ENCODE results near the gene RIN3.
"Not testable (repeated sequence)": the region's sequence is repeated elsewhere in the genome, so short reads cannot be mapped to it uniquely, and the experiment has no call there.

RIN3 gene

DNA sequence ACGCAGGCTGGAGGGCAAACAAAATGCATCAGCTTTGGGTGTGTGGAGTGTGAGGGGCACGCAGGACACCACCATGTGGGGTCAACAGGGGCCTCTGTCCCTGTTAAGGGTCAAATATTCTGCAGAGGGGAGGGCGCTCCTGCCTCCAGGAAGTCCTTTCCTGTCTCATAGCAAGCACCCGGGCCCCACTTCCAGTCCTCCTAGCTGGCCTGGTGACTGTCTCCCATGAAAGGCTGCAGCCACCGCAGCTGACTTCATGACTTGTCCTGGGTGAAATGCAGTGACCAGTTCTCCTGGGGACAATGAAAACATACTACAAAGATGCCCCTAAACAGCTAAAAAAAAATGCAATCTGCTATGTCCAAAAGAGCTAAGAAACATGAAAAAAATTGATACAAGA is 181.2 kb downstream of the RIN3 start:
- no peak for DNase-seq

DNA sequence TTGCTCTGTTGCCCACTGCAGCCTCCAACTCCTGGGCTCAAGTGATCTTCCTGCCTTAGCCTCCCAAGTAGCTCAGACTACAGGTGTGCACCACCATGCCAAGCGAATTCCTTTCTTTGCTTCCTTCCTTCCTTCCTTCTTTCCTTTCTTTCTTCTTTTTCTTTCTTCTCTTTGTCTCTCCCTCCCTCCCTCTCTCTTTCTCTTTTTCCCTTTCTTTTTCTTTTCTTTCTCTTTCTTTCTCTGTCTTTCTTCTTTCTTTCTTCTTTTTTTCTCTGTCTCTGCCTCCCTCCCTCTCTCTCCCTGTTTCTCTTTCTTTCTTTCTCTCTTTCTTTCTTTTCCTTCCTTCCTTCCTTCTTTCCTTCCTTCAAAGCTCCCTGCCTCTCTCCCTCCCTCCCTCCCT is 182.0 kb downstream of the RIN3 start:
- DNase-seq: no peak

DNA sequence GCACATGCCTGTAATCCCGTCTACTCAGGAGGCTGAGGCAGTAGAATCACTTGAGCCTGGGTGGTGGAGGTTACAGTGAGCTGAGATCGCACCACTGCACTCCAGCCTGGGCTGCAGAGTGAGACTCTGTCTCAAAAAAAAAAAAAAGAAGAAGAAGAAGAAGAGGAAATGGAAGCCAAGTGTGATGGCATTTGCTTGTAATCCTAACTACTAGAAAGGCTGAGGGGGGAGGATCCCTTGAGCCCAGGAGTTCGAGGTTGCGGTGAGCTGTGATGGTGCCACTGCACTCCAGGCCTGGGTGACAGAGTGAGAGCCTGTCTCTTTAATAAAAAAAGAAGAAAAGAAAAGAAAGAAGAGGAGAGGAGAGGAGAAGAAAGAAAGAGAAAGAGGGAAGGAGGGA is 182.8 kb downstream of the RIN3 start:
- DNase-seq: no peak

DNA sequence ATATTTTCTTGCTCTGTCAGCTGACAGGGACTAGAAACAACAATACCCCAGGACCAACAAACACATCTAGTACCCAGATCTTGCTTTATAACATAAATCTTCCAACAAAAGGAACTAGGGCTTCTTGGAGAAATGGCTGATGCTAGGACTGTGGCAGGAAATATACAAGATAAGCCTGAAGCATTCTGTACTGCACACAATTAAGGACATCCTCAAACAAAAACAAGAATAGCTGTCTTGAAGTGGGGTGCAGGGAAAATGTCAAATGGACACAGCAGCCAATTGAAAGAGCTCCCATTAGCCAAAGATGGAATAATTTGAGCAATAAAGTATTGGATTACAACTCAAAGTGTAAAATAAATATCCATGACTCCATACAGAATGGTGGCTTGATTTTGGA is 184.8 kb downstream of the RIN3 start:
- DNase-seq: no peak

DNA sequence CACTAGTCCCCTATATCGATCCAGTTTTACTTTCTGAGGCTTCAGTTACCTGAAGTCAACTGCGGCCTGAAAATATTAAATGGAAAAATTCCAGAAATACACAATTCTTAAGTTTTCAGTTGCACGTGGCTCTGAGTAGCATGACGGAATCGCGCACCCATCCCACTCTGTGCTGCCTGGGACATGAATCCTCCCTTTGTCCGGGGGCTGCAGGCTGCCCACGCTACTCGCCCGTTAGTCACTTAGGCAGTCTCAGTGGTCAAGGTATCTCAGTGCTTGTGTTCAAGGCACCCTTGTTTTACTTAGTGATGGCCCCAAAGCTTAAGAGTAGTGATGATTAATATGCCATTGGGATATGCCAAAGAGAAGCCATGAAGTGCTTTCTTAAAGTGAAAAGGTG is 188.2 kb downstream of the RIN3 start:
- DNase-seq: no peak

DNA sequence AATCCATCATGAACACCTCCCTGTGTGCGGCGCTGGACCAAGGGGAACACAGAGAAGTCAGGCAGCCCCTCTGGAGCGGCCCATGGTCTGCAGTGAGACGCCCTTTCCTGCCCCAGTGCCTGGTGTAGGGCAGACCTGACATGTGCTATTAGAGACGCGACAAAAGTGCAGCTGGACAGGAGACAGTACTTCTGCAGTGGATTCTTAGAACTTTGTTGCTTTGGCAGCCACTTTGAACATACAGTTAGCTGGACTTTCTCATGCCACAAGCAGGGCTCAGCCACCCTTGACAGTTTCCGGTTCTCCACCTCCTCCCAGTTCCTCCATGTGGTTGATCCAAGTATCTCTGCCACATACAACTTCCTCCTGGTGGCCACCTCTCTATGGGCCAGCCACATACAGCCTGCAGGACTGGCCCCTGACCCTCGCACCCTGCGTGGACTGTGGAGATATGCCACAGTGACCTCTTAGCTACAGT is 188.9 kb downstream of the RIN3 start:
- no peak for DNase-seq

DNA sequence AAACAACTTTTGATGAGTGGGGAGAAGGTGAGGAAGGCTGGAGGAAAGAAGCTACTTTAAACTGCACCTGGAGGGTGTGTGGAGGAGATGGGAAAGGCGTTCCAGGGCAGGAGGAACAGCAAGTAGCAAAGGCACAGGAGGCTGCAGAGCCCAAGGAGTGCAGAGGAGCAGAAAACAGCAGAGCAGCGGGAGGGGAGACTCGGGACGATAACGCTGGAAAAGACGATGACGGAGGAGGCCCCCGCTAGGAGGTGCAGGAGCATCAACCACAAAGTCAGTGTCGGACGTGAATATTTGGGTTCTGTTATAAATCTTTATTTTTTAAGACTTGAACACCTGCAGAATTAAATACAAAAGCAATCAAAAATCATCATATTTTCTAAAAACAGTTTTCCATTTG is 189.9 kb downstream of the RIN3 start:
- DNase-seq: no peak

DNA sequence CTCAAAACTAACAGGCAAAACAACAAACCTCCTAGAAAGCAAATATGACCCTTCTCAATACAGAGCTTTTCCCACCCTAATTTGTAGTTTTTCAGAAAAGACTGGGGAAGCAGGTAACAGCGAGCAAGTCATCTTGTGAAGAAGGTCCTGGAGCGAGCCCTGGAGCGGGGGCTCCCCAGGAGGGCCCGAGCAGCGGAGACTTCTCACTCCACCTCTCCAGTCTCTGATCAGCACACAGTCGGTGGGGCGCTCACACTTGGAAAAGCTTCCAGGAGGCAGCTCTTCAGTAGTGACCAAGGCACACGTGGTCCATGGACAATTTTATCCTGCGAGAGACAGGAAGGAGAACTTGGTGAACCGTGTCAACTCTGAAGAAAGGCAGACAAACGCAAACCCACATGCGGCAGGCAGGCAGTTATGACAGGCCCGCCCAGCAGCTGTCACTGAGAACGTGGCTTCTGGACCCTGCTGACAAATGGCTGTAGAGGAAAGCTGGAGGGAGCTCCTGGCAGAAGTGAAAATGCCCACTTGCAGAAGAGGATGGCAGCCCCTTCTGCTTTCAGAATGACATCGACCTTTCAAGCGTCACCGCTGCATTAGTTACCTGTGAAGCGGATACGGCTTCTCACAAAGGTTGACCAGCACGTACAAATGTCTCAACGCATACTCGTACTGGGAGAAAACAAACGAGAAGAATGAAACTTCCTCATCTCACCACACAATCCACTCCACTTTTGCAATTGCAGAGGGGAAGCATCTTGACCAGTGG is 190.6 kb downstream of the RIN3 start:
- DNase-seq: no peak

DNA sequence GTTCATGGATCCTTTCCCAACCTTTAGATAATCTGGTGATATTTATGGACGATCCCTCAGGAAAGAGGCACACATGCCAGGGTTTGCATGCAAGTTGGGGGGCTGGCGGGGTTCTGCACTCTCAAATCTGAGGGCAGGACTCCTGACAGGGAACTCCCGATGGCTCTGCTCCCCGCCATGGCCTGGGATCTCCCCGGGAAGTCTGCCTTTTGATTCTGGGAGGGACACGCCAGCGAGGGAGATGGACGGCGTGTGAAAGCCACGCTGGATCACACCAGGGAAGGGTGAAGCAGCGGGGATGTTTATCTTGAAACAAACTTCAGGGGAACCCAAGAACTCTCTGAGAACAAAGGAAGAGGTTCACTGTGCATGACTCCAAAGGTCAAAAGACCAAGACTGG is 191.2 kb downstream of the RIN3 start:
- DNase-seq: no peak

DNA sequence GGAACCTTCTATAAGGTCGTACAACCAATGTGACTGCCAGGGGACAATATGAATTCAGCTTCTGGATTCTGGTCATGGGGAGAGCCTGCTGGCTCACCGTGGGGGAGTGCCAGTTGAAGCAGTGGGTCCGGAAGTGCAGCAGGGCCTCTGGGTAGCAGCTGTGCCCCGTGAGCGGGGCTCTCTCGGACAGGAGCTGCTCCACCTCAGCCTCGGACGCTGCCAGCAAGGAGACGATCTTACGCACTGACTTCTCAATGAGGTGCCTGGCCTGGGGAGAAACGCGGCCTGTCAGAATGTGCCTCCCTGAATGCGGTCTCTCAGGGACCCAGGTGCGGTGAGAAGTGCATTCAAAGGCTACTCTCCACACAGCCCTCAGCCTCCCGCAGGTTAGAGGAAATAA is 192.8 kb downstream of the RIN3 start:
- DNase-seq: no peak

DNA sequence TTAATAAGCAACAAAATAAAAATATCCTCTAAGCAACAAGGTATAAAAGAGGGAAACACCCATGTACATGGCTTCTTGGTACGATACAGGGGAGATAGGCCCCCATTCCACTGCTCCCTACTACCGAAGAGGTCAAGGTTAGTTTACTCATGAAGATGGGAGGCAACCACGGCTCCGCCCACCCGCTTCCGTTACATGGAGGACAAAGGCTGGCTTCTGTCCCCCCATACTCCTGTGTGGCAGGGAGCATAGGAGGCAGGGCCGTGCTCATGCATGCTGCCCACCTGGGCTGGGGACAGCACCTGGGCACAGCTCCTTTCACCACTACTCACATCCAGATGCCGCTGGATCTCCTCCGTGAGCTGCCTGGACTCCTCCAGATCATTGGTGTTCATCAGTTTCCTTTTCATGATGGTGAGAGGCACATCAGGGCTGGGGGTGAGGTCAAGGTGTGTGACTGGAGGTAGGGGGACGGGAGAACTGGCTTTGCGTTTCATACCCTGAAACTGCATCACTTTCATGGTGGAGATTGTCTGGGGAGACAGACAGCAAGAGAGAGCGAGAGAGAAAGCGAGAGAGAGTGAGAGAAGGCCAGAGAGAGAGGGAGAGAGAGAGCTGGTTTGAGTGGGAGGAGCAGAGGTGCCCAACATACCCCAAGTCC is 195.9 kb downstream of the RIN3 start:
- no peak for DNase-seq

DNA sequence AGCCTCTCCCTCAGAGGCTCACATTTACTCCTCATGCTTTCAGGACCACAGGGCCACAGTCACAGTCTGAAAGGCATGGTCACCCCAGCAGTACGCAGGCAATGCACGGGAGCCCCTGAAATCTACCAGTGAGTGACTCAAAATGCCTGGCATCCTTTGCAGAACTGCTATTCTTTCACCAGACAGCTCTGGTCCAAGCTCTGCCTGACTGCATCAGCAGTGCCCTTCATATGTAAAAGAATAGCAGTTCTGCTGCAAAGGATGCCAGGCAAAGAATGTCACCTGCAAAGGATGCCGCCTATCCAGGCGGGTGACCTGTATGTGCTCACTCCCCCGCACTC is 196.4 kb downstream of the RIN3 start:
- no peak for DNase-seq

DNA sequence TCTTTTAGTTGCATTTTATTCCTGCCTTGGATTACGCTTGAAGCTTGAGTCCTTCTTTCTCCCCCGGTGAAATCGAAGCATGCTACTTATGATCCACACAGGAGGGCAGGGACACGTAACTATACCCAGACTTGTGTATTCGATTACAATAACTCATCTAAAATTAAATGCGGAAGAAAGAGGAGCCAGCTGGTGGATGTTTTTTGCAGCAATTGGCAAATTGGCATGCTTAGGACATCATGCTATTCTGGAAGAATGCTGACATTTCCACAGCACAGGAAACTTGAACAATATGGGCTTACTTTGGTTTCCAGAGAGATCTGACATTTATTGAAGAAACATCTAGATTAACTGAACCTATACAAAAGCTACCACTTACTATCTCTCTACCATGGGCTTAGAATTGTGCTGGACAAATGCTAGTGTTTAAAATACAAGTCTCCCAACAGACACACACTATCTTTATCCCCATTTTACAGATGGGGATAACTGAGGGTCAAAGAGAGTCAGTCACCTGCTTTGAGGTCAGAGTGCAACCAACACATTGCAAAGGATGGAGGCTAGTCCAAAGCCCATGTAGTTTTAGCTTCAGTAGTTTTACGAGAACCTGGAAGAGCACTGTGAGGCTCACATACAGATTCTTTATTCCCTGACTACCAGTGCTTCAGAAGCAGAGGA is 198.5 kb downstream of the RIN3 start:
- DNase-seq: no peak

DNA sequence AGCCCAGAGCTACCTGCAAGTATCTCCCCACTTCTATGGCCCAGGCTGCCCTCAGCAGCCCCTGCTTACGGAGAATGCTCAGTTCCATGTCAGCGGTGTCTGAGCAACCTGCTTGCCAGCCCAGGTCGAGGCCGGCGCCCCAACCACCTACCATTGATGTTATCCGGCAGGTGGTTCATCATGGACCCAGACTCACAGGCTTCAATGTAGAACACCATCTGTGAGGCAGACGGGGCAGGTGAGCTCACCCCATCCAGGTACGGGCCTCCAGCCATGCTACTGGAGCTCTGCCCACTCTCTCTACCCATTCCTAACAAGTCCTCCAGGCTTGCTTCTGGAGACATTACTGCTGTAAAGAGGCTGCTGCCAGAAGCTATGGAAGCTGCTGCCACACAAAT is 199.1 kb downstream of the RIN3 start:
- no peak for DNase-seq

DNA sequence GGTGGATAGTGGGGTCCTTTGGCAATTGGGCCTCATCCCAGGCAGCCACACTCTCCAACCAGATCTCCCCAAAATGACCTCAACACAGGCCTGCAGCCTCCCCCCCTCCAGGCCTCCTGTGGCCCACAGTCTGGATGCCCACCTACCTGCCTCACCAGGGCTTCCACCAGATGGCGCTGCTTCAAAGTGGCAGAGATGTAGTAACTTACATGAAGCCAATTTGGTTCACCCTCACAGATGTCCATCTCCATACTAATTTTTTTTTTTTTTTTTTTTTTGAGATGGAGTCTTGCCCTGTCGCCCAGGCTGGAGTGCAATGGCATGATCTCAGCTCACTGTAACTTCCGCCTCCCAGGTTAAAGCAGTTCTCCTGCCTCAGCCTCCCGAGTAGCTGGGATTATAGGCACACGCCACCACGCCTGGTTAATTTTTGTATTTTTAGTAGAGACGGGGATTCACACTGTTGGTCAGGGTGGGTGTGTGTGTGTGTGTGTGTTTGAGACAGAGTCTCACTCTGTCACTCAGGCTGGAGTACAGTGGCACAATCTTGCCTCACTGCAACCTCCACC is 201.2 kb downstream of the RIN3 start:
- not testable (repeated sequence) for DNase-seq

DNA sequence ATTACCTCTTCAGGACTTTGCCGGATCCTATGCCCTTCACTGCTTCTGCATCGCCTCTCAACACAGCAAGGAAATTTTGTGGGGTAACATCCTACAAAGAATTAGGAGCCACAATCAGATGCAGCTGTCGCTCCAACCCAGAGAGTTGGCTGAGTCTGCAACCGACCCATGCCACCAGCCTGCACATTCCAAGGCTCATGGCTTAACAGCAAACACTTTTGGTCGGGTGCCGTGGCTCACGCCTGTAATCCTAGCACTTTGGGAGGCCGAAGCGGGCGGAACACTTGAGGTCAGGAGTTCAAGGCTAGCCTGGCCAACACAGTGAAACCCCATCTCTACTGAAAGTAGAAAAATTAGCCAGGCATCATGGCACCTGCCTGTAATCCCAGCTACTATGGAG is 202.6 kb downstream of the RIN3 start:
- DNase-seq: no peak

DNA sequence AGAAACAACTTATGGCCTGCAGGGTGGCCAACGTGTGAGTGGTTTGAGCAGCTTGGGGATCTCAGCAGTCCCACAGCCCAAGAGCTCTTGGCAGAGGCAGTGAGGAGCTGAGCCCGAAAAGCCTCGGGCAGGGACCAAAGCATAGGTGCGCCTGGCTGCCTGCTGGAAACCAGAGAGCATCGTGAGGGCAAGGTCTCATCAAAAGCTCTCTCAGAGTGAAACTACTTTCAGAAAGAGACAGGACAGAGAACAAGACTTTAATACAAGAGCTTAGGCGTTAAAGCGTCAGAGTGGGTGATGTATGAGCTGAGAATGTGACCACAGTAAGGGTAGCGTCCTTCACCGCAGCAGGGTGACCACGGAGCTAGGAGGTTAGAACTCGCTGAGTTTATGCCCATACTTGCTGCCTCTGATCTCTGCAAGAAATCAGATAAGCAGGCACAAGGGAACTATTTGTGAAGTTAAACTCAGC is 204.0 kb downstream of the RIN3 start:
- DNase-seq: no peak

DNA sequence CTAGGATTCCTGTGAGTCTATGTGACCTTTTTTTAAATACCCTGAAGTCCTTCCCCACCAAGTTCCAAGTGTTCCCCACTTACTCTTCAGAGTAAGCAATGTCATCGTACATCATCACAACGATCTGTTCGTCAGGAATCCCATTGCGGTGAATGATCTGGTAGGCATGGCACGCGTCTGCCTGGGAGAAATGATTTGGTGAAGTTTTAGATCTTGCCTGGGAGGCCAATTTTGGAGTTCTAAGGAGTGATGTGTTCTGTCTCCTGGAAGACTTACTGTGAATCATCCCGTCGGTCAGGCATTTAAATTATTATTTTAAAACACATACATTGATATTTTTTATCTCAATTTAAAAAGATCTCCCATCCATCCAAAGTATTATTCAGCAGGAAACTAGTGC is 205.1 kb downstream of the RIN3 start:
- no peak for DNase-seq

DNA sequence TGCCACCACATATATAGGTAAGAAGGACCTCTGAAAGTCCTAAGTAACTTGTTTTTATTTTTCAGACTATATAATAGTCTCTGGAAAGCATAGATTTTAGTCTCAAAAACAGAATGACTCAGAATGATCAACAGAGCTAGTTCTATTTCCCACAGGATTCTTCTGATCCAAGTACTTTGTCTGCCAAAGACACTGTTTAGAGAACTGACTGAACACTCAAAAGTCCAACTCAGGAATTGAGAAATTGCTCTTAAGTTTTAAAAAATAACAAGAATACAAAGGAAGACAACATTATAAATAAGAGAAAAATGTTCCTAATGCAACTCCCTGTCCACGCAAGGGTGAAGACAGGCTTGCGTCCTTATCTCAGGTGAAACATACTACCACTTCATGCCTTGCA is 205.8 kb downstream of the RIN3 start:
- no peak for DNase-seq

DNA sequence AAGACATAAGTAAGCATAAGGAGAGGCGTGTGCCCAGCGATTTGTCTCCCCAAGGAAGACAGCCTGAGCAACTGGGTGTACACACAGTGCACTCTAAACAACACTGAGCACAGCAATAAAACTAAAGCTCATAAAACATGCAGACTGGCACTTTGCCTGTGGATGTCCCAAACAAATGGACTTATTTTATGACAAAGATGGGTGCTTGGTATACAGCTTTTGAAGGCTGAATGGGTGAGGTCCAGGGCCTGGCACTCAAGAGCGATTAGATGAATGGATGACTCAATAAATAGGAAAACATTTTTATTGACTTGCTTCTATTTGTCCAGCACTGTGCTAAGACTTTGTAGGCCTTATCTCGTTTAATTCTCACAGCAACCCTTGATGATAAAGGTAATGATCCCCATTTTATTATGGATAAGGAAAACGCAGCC is 206.3 kb downstream of the RIN3 start:
- DNase-seq: no peak

DNA sequence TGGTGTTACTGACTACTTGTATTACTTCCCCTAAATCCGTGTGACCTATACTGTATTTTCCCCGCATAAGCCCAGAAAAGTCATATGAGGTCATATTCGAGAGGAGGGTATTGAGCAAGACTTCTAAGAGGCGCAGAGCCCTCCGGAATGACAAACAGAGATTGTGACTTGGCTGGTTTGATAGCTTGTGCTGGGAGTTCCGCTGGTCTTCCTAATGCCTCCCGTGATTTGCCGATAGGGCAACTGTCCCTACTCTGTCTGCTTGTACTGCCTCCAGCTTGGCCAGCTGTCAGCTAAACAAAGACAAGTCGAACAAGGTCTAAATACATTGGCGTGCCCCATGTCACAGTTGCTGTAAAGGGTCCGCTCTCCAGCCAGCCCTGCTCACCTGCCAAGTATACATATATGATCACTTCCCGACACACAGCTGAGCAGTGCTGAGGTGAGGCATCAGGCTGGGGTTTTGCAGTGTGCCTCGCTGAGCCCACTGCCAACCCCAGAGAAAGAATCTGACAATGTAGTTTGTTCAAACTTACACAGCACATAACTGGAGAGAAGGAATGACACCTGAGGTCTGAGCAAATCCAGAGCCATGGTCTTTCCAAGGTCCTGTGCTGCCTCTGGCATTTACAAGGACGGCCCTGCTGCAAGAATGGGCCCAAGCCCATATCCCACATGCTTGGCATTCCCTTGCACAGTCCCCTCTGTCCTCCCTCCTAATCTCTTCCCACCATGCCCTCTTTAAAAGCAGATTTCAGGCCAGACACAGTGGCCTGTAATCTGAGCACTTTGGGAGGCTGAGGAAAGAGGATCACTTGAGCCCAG is 211.1 kb downstream of the RIN3 start:
- DNase-seq: no peak

DNA sequence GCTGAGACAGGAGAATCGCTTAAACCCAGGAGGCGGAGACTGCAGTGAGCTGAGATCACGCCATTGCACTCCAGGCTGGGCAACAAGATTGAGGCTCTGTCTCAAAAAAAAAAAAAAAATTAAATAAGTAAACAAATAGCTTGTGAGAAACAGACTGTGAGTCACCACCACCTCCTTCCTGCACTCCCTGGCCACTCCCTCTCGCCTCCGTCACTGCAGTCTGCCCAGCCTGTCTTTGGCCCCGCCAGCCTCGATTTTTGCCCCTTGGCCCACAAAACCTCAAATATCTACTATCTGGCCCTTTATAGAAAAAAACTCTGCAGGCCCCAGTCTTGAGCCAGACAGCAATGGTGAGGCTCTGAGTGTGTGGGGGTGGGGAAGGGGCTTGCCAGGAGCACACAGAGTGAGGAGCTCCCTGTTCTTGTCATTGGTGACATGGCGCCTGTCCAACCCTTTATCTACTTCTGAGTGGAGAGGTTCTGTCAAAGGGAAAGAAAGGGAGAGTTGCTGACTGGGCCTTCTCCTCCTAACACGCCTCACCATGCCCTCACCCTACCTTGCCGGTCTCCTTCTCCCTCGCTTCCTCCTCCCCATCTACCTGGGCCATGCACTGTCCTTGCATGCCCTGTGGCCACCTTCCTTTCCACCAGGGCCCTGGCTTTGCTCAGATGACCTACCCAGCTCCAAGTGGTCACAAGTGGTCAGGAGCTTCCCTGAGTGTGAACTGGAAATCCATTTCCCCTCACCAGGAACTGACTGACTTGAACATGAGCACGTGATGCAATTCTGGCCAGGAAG is 212.8 kb downstream of the RIN3 start:
- no peak for DNase-seq

Measured in retina (tissue), 1 donor.